ENCODE data around the gene RERE. TPM values are rescaled to one million over a fixed set of nuclear protein-coding genes. Genes with fewer than 3 reads are reported as not detected.

RERE gene
- total RNA-seq, 1 donor from 2014 or later, result 76.8 TPM

GRCh38 chr1:8533907-8534306, 283.5 kb downstream of the RERE start:
- H3K9me3 Mint-ChIP-seq (ENCODE audit: unreplicated experiment), result no peaks in the 10 kb centered on the region
- H3K27me3 Mint-ChIP-seq (ENCODE audit: unreplicated experiment), result no peaks in the 10 kb centered on the region
- no peaks in the 10 kb centered on the region for H3K4me1 Mint-ChIP-seq (ENCODE audit: unreplicated experiment)
- TF ChIP-seq CTCF (IDR thresholded peaks at IDR 0.05), result no peak
- peaks cover 4% of the 10 kb centered on the region for H3K36me3 Mint-ChIP-seq (ENCODE audit: unreplicated experiment)
- no peak overlapping the region for H3K4me3 Mint-ChIP-seq (ENCODE audit: unreplicated experiment)
- no peak overlapping the region for H3K27ac Mint-ChIP-seq (ENCODE audit: unreplicated experiment)
- DNase-seq (ENCODE audit: extremely low spot score, unreplicated experiment), result no peak

GRCh38 chr1:8533124-8533523, 284.3 kb downstream of the RERE start:
- H3K27ac Mint-ChIP-seq (ENCODE audit: unreplicated experiment), result no peak overlapping the region
- H3K36me3 Mint-ChIP-seq (ENCODE audit: unreplicated experiment), result peaks cover 4% of the 10 kb centered on the region

GRCh38 chr1:8529901-8530300, 287.5 kb downstream of the RERE start:
- TF ChIP-seq CTCF (IDR thresholded peaks at IDR 0.05), result no peak
- peaks cover 7% of the 10 kb centered on the region for H3K4me1 Mint-ChIP-seq (ENCODE audit: unreplicated experiment)
- H3K27me3 Mint-ChIP-seq (ENCODE audit: unreplicated experiment), result no peaks in the 10 kb centered on the region
- no peak overlapping the region for H3K4me3 Mint-ChIP-seq (ENCODE audit: unreplicated experiment)
- H3K27ac Mint-ChIP-seq (ENCODE audit: unreplicated experiment), result no peak overlapping the region
- DNase-seq (ENCODE audit: extremely low spot score, unreplicated experiment), result no peak
- H3K36me3 Mint-ChIP-seq (ENCODE audit: unreplicated experiment), result peaks cover 4% of the 10 kb centered on the region
- no peaks in the 10 kb centered on the region for H3K9me3 Mint-ChIP-seq (ENCODE audit: unreplicated experiment)

More at GRCh38 chr1:8533124-8533523, 284.3 kb downstream of the RERE start:
- Mint-ChIP-seq H3K9me3 (ENCODE audit: unreplicated experiment) (no peaks in the 10 kb centered on the region), H3K4me3 (ENCODE audit: unreplicated experiment) (no peak overlapping the region), H3K4me1 (ENCODE audit: unreplicated experiment) (no peaks in the 10 kb centered on the region), H3K27me3 (ENCODE audit: unreplicated experiment) (no peaks in the 10 kb centered on the region)
- TF ChIP-seq CTCF (IDR thresholded peaks at IDR 0.05), result no peak
- DNase-seq (ENCODE audit: extremely low spot score, unreplicated experiment), result no peak

GRCh38 chr1:8527941-8528340, 289.5 kb downstream of the RERE start:
- no peak for DNase-seq (ENCODE audit: extremely low spot score, unreplicated experiment)
- TF ChIP-seq CTCF (IDR thresholded peaks at IDR 0.05), result no peak
- peaks cover 15% of the 10 kb centered on the region for H3K4me1 Mint-ChIP-seq (ENCODE audit: unreplicated experiment)
- no peak overlapping the region for H3K4me3 Mint-ChIP-seq (ENCODE audit: unreplicated experiment)
- no peaks in the 10 kb centered on the region for H3K9me3 Mint-ChIP-seq (ENCODE audit: unreplicated experiment)
- H3K27me3 Mint-ChIP-seq (ENCODE audit: unreplicated experiment), result no peaks in the 10 kb centered on the region
- H3K36me3 Mint-ChIP-seq (ENCODE audit: unreplicated experiment), result peaks cover 9% of the 10 kb centered on the region
- no peak overlapping the region for H3K27ac Mint-ChIP-seq (ENCODE audit: unreplicated experiment)

GRCh38 chr1:8525558-8526275, 291.7 kb downstream of the RERE start:
- H3K4me1 Mint-ChIP-seq (ENCODE audit: unreplicated experiment), result peaks cover 15% of the 10 kb centered on the region
- no peak for TF ChIP-seq CTCF (IDR thresholded peaks at IDR 0.05)

More at GRCh38 chr1:8525558-8526275, 291.7 kb downstream of the RERE start:
- no peak overlapping the region for H3K4me3 Mint-ChIP-seq (ENCODE audit: unreplicated experiment)
- peak; percentile 88 for DNase-seq (ENCODE audit: extremely low spot score, unreplicated experiment)
- no peaks in the 10 kb centered on the region for H3K27me3 Mint-ChIP-seq (ENCODE audit: unreplicated experiment)
- H3K27ac Mint-ChIP-seq (ENCODE audit: unreplicated experiment), result no peak overlapping the region
- peaks cover 7% of the 10 kb centered on the region for H3K36me3 Mint-ChIP-seq (ENCODE audit: unreplicated experiment)
- H3K9me3 Mint-ChIP-seq (ENCODE audit: unreplicated experiment), result no peaks in the 10 kb centered on the region
